ENCODE data around the gene TCF7L2.

- TF ChIP-seq POLR2AphosphoS5 (IDR thresholded peaks at IDR 0.05; ENCODE audit: insufficient read depth in 1 of 2, low read depth in 1 of 2) (no peak), CTCF (IDR thresholded peaks at IDR 0.05) (no peak), POLR2A (IDR thresholded peaks at IDR 0.05) (no peak)
Observed at GRCh38 chr10:112980937-112981336, 30.9 kb downstream of the TCF7L2 start.
